ENCODE measurements around the gene PRKAR1B. TPM values are rescaled to one million over a fixed set of nuclear protein-coding genes. Genes with fewer than 3 reads are reported as not detected.

Gene PRKAR1B
- total and polyA plus RNA-seq, 10 of the 15 experiments (the other 5 are each of a cell fraction or from before 2014, with no cell fraction given) = 1.4 to 45.6 (median 19.3) TPM

DNA sequence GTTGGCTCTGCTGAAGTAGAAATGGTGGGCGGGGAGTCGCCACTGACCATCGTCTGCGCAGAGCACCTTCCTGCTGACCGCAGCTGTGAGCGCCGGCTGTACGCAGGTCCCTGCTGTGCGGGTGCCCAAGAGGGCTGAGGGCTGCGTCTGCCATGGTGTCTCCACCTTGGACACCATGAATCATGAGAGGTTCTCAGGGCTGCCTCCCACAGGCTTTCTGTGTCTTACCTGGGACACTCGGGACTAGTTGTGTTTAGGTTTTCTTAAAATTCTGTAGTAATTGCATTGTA, 44.9 kb upstream of the PRKAR1B start (continued):
- TF ChIP-seq, protein P1, sequence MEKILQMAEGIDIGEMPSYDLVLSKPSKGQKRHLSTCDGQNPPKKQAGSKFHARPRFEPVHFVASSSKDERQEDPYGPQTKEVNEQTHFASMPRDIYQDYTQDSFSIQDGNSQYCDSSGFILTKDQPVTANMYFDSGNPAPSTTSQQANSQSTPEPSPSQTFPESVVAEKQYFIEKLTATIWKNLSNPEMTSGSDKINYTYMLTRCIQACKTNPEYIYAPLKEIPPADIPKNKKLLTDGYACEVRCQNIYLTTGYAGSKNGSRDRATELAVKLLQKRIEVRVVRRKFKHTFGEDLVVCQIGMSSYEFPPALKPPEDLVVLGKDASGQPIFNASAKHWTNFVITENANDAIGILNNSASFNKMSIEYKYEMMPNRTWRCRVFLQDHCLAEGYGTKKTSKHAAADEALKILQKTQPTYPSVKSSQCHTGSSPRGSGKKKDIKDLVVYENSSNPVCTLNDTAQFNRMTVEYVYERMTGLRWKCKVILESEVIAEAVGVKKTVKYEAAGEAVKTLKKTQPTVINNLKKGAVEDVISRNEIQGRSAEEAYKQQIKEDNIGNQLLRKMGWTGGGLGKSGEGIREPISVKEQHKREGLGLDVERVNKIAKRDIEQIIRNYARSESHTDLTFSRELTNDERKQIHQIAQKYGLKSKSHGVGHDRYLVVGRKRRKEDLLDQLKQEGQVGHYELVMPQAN (conservative IDR thresholded peaks at IDR 0.05) = no peak
- no peak for TF ChIP-seq KAT2A (conservative IDR thresholded peaks at IDR 0.05; ENCODE audit: control insufficient read depth, low read depth, low read length)
- no peak for TF ChIP-seq NFXL1 (IDR thresholded peaks at IDR 0.05; ENCODE audit: borderline replicate concordance)
- no peak for TF ChIP-seq IKZF1 (conservative IDR thresholded peaks at IDR 0.05)
- TF ChIP-seq, protein P2, sequence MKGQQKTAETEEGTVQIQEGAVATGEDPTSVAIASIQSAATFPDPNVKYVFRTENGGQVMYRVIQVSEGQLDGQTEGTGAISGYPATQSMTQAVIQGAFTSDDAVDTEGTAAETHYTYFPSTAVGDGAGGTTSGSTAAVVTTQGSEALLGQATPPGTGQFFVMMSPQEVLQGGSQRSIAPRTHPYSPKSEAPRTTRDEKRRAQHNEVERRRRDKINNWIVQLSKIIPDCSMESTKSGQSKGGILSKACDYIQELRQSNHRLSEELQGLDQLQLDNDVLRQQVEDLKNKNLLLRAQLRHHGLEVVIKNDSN (IDR thresholded peaks at IDR 0.05; ENCODE audit: borderline replicate concordance, extremely low read length, insufficient read depth, low read depth, low read length) = no peak
- TF ChIP-seq MTA3 (IDR thresholded peaks at IDR 0.05; ENCODE audit: borderline replicate concordance, low read length) = no peak
- TF ChIP-seq, protein P3, sequence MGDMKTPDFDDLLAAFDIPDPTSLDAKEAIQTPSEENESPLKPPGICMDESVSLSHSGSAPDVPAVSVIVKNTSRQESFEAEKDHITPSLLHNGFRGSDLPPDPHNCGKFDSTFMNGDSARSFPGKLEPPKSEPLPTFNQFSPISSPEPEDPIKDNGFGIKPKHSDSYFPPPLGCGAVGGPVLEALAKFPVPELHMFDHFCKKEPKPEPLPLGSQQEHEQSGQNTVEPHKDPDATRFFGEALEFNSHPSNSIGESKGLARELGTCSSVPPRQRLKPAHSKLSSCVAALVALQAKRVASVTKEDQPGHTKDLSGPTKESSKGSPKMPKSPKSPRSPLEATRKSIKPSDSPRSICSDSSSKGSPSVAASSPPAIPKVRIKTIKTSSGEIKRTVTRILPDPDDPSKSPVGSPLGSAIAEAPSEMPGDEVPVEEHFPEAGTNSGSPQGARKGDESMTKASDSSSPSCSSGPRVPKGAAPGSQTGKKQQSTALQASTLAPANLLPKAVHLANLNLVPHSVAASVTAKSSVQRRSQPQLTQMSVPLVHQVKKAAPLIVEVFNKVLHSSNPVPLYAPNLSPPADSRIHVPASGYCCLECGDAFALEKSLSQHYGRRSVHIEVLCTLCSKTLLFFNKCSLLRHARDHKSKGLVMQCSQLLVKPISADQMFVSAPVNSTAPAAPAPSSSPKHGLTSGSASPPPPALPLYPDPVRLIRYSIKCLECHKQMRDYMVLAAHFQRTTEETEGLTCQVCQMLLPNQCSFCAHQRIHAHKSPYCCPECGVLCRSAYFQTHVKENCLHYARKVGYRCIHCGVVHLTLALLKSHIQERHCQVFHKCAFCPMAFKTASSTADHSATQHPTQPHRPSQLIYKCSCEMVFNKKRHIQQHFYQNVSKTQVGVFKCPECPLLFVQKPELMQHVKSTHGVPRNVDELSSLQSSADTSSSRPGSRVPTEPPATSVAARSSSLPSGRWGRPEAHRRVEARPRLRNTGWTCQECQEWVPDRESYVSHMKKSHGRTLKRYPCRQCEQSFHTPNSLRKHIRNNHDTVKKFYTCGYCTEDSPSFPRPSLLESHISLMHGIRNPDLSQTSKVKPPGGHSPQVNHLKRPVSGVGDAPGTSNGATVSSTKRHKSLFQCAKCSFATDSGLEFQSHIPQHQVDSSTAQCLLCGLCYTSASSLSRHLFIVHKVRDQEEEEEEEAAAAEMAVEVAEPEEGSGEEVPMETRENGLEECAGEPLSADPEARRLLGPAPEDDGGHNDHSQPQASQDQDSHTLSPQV (IDR thresholded peaks at IDR 0.05) = no peak
- TF ChIP-seq ZNF622 (IDR thresholded peaks at IDR 0.05) = no peak
- TF ChIP-seq, protein P4, sequence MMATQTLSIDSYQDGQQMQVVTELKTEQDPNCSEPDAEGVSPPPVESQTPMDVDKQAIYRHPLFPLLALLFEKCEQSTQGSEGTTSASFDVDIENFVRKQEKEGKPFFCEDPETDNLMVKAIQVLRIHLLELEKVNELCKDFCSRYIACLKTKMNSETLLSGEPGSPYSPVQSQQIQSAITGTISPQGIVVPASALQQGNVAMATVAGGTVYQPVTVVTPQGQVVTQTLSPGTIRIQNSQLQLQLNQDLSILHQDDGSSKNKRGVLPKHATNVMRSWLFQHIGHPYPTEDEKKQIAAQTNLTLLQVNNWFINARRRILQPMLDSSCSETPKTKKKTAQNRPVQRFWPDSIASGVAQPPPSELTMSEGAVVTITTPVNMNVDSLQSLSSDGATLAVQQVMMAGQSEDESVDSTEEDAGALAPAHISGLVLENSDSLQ (IDR thresholded peaks at IDR 0.05) = no peak
- no peak for TF ChIP-seq TCF12 (IDR thresholded peaks at IDR 0.05; ENCODE audit: low read depth, low read length)
- no peak for TF ChIP-seq ZBED1 (IDR thresholded peaks at IDR 0.05; ENCODE audit: borderline replicate concordance)

Measured in GM12878 (cell line).